Naive thymus-derived CD4-positive, alpha-beta T cell (primary cell): ENCODE measurements around the gene IQGAP2. TPM values are rescaled to one million over a fixed set of nuclear protein-coding genes. Genes with fewer than 3 reads are reported as not detected.

Experiments
- ATAC-seq: fragments of 150-1000 bp; cut with Tn5 transposase; 2 replicates; pipeline ENCODE4 v1.10.0; 2021; ENCODE audit warnings: mild to moderate bottlenecking, moderate library complexity
- CTCF ChIA-PET: fragments of 350-600 bp; sonication (Branson Sonifier 250); formaldehyde crosslinking; loops from one replicate; lab custom pipeline; 2021; ENCODE audit warnings: antibody characterized with exemption; lab: Charles Lee
- POLR2A ChIA-PET: fragments of 350-600 bp; sonication (Branson Sonifier 250); formaldehyde crosslinking; loops from one replicate; lab custom pipeline; 2021; ENCODE audit warnings: antibody characterized with exemption, inconsistent platforms; lab: Charles Lee
- DNase-seq, 9 donors: peaks; one replicate each; pipeline versions ENCODE4 v3.0.0 to v3.0.0-alpha.2; 2020 to 2022; ENCODE audit warnings: mixed read lengths in 1 of 9
- H3K27ac ChIP-seq: one replicate; pipeline ENCODE4 v1.7.0; 2013; ENCODE audit warnings: mild to moderate bottlenecking, low read depth, low read length, moderate library complexity
- H3K27me3 ChIP-seq, 2 donors: one replicate each; pipeline ENCODE4 v1.7.0; 2013; ENCODE audit warnings: low read length in 2 of 2, mild to moderate bottlenecking in 2 of 2, moderate library complexity in 2 of 2; ENCODE audit not compliant: control insufficient read depth in 2 of 2, insufficient read depth in 2 of 2
- H3K36me3 ChIP-seq, 3 experiments: 1 replicate in 2 of 3; 2 replicates in 1 of 3; pipeline ENCODE4 v1.7.0; 2013; ENCODE audit warnings: low read length in 3 of 3, mild to moderate bottlenecking in 3 of 3, moderate library complexity in 1 of 3; ENCODE audit not compliant: insufficient read depth in 3 of 3, control insufficient read depth in 2 of 3
- H3K4me1 ChIP-seq, 2 donors: one replicate each; pipeline ENCODE4 v1.7.0; 2013; ENCODE audit warnings: low read length in 2 of 2, mild to moderate bottlenecking in 2 of 2, moderate library complexity in 1 of 2; ENCODE audit not compliant: control insufficient read depth in 2 of 2, insufficient read depth in 2 of 2
- H3K4me3 ChIP-seq: 2 replicates; pipeline ENCODE4 v1.7.0; 2013; ENCODE audit warnings: mild to moderate bottlenecking, low read length
- H3K9me3 ChIP-seq, 3 experiments: 1 replicate in 2 of 3; 2 replicates in 1 of 3; pipeline ENCODE4 v1.7.0; 2013; ENCODE audit warnings: low read length in 3 of 3; ENCODE audit not compliant: control insufficient read depth in 2 of 3
- H3K27ac Mint-ChIP-seq, 9 donors: one replicate each; pipeline ENCODE4 v1.8.0; 2020 to 2022; ENCODE audit warnings: mixed read lengths in 9 of 9, mild to moderate bottlenecking in 8 of 9, moderate library complexity in 5 of 9, inconsistent platforms in 2 of 9
- H3K27me3 Mint-ChIP-seq, 5 donors: one replicate each; pipeline ENCODE4 v1.8.0; 2021 to 2022; ENCODE audit warnings: mixed read lengths in 5 of 5, mild to moderate bottlenecking in 1 of 5
- H3K36me3 Mint-ChIP-seq, 5 donors: one replicate each; pipeline ENCODE4 v1.8.0; 2020 to 2022; ENCODE audit warnings: mixed read lengths in 5 of 5, mild to moderate bottlenecking in 3 of 5, inconsistent platforms in 1 of 5
- H3K4me1 Mint-ChIP-seq, 7 donors: one replicate each; pipeline ENCODE4 v1.8.0; 2020 to 2022; ENCODE audit warnings: mixed read lengths in 7 of 7, mild to moderate bottlenecking in 3 of 7, inconsistent platforms in 1 of 7
- H3K4me3 Mint-ChIP-seq, 10 donors: one replicate each; pipeline ENCODE4 v1.8.0; 2020 to 2022; ENCODE audit warnings: mild to moderate bottlenecking in 10 of 10, mixed read lengths in 10 of 10, moderate library complexity in 6 of 10, inconsistent platforms in 2 of 10
- H3K9me3 Mint-ChIP-seq, 11 donors: one replicate each; pipeline ENCODE4 v1.8.0; 2020 to 2022; ENCODE audit warnings: mixed read lengths in 11 of 11, mild to moderate bottlenecking in 4 of 11, inconsistent platforms in 1 of 11, moderate library complexity in 1 of 11
- intact Hi-C, 2 donors: fragments of 100-400 bp; cut with micrococcal nuclease; formaldehyde crosslinking; loops; one replicate each; pipeline ENCODE4 v1.15.1; 2023
- polyA plus RNA-seq, 2 donors: library from polyadenylated mRNA; unstranded; fragments of 300-500 nt; fragmentation: Illumina TruSeq; gene quantifications; one replicate each; pipeline ENCODE4 v1.2.3, GENCODE V29; 2021
- total RNA-seq, 6 experiments: library from RNA in 5 of 6; stranded (reverse) in 5 of 6; gene quantifications; 1 replicate in 5 of 6; 2 replicates in 1 of 6; pipeline ENCODE4 v1.2.3 and lab custom pipeline; 2021 to 2026

The IQGAP2 gene
- total and polyA plus RNA-seq, 7 experiments from 2014 or later, result 19.0 to 114 (median 86.3) TPM

DNA sequence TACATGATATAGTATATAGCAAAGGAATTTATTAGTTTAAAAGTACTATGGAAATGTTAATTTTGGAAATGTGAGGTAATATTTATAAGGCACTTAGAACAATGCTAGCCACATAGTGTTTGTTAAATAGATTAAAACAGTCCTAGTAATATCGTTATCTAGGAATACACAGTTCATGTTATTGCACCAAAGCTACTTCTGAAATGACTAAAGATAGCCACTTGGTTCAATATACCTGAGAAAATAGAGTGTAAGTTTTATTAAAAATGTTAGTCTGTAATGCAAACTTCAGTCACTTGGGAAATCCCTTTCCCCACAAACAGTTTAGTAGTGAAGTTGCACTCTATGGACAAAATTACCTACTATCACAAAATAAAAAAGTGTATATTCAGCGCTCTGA is 297.5 kb downstream of the IQGAP2 start:
- H3K36me3 Mint-ChIP-seq, result peaks cover 17 to 58% (median 47%) of the 10 kb centered on the region in 5 donors
- peaks cover 0 to 1% (median 0%) of the 10 kb centered on the region in 11 donors for H3K9me3 Mint-ChIP-seq
- no peaks in the 10 kb centered on the region for H3K4me1 ChIP-seq
- no peak overlapping the region for H3K27ac ChIP-seq
- H3K27me3 ChIP-seq, result no peaks in the 10 kb centered on the region
- H3K36me3 ChIP-seq, result peaks cover 0 to 56% (median 16%) of the 10 kb centered on the region in 3 experiments
- ChIA-PET CTCF (no interaction called here), POLR2A (no interaction called here)
- intact Hi-C loops, result no loop called here
- no peak overlapping the region for H3K4me3 ChIP-seq
- H3K9me3 ChIP-seq, result no peaks in the 10 kb centered on the region
- H3K4me1 Mint-ChIP-seq, result peaks cover 0 to 5% (median 0%) of the 10 kb centered on the region in 7 donors
- no peak for DNase-seq
- no peaks in the 10 kb centered on the region for H3K27me3 Mint-ChIP-seq
- H3K27ac Mint-ChIP-seq, result no peak overlapping the region
- no peak overlapping the region for H3K4me3 Mint-ChIP-seq
- no peak for ATAC-seq

GRCh38 chr5:76701298-76701697 is 298.2 kb downstream of the IQGAP2 start:
- no peaks in the 10 kb centered on the region for H3K9me3 ChIP-seq
- Mint-ChIP-seq H3K4me1 (peaks cover 0 to 6% (median 0%) of the 10 kb centered on the region in 7 donors), H3K4me3 (no peak overlapping the region), H3K27ac (no peak overlapping the region), H3K36me3 (peaks cover 14 to 57% (median 47%) of the 10 kb centered on the region in 5 donors), H3K9me3 (peaks cover 0 to under 1% (median 0%) of the 10 kb centered on the region in 11 donors), H3K27me3 (no peaks in the 10 kb centered on the region)
- no peak overlapping the region for H3K4me3 ChIP-seq
- ATAC-seq (no peak), DNase-seq (no peak)
- H3K4me1 ChIP-seq, result no peaks in the 10 kb centered on the region
- CTCF ChIA-PET, result no interaction called here
- H3K27ac ChIP-seq, result no peak overlapping the region
- intact Hi-C loops, result no loop called here
- peaks cover 0 to 48% (median 16%) of the 10 kb centered on the region in 3 experiments for H3K36me3 ChIP-seq
- POLR2A ChIA-PET, result no interaction called here
- no peaks in the 10 kb centered on the region for H3K27me3 ChIP-seq

- H3K4me1 ChIP-seq, result no peaks in the 10 kb centered on the region
These were observed 300.6 kb downstream of the IQGAP2 start for GRCh38 chr5:76703707-76704106.

DNA sequence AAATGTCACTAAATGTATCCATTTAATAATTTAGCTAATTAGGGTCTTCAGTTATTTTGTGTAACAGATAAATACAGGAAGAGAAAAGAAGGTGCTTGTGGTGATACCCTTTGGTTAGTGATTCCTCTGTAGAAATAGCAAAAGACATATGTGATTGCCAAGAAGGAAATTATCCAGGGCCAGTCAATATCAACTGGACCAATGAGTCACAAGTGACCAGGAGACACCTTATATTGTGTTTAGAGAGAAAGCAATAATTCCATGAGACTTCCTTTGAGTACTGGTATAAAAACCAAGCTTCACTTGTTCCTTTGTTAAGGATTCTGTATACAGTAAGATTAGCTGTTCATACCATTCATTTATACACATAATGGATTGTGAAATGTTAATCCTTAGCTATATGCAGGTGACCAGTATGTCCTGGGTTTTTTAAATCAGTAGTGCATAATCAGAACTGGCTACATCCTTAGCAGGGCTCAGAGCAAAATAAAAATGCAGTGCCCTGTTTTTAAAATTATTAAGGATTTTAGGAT is 301.1 kb downstream of the IQGAP2 start:
- Mint-ChIP-seq H3K4me1 (peaks cover 0 to 6% (median 0%) of the 10 kb centered on the region in 7 donors), H3K27me3 (no peaks in the 10 kb centered on the region), H3K36me3 (peaks cover 11 to 60% (median 35%) of the 10 kb centered on the region in 5 donors), H3K4me3 (no peak overlapping the region), H3K27ac (no peak overlapping the region), H3K9me3 (no peaks in the 10 kb centered on the region)
- ChIA-PET POLR2A (interaction anchor here (0.7 kb wide), 1 partner anchor 15 kb away, joined by 3 read pairs; no protein-coding TSS in a partner anchor), CTCF (interaction anchor here (0.8 kb wide), 1 partner anchor 52 kb away, joined by 3 read pairs; no protein-coding TSS in a partner anchor)
- DNase-seq, result no peak
- Histone ChIP-seq H3K9me3 (no peaks in the 10 kb centered on the region), H3K27ac (no peak overlapping the region), H3K36me3 (peaks cover 0 to 38% (median 2%) of the 10 kb centered on the region in 3 experiments), H3K4me1 (no peaks in the 10 kb centered on the region), H3K27me3 (no peaks in the 10 kb centered on the region), H3K4me3 (no peak overlapping the region)
- intact Hi-C loops, result no loop called here
- ATAC-seq, result no peak

More at GRCh38 chr5:76703707-76704106, 300.6 kb downstream of the IQGAP2 start:
- Mint-ChIP-seq H3K9me3 (no peaks in the 10 kb centered on the region), H3K27ac (no peak overlapping the region), H3K27me3 (no peaks in the 10 kb centered on the region), H3K4me3 (no peak overlapping the region), H3K4me1 (peaks cover 0 to 6% (median 0%) of the 10 kb centered on the region in 7 donors), H3K36me3 (peaks cover 11 to 63% (median 39%) of the 10 kb centered on the region in 5 donors)
- Histone ChIP-seq H3K36me3 (peaks cover 0 to 41% (median 7%) of the 10 kb centered on the region in 3 experiments), H3K4me3 (no peak overlapping the region), H3K27ac (no peak overlapping the region), H3K9me3 (no peaks in the 10 kb centered on the region), H3K27me3 (no peaks in the 10 kb centered on the region)
- ChIA-PET CTCF (interaction anchor here (0.8 kb wide), 1 partner anchor 51 kb away, joined by 3 read pairs; no protein-coding TSS in a partner anchor), POLR2A (no interaction called here)
- no peak for DNase-seq
- no peak for ATAC-seq
- intact Hi-C loops, result no loop called here

DNA sequence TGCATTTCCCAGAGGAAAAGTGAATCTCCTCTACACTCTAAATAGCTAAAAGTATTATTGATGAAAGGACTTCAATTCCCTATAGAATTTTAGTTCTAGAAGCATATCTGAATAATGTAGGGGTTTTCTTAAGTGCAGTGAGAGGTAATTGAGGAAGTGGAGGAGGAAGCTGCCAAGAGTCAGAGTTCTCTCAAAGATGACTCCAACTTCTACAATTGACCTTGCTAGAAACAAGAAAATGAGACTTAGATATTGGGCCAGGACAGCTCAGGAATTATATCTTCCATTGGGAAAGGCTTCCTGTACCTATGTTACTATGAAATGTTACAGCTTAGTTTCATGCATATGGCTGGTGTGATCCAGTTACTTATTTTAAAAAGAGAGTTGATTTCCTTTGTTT is 302.5 kb downstream of the IQGAP2 start:
- Histone ChIP-seq H3K4me1 (no peaks in the 10 kb centered on the region), H3K36me3 (peaks cover 0 to 29% (median 0%) of the 10 kb centered on the region in 3 experiments), H3K27ac (no peak overlapping the region), H3K27me3 (no peaks in the 10 kb centered on the region), H3K4me3 (no peak overlapping the region), H3K9me3 (no peaks in the 10 kb centered on the region)
- H3K27me3 Mint-ChIP-seq, result no peaks in the 10 kb centered on the region
- H3K27ac Mint-ChIP-seq, result no peak overlapping the region
- H3K9me3 Mint-ChIP-seq, result no peaks in the 10 kb centered on the region
- POLR2A ChIA-PET, result no interaction called here
- intact Hi-C loops, result no loop called here
- peaks cover 11 to 52% (median 31%) of the 10 kb centered on the region in 5 donors for H3K36me3 Mint-ChIP-seq
- CTCF ChIA-PET, result interaction anchor here (0.6 kb wide), 1 partner anchor 76 kb away, joined by 3 read pairs; no protein-coding TSS in a partner anchor
- DNase-seq (no peak), ATAC-seq (no peak)
- no peak overlapping the region for H3K4me3 Mint-ChIP-seq
- H3K4me1 Mint-ChIP-seq, result peaks cover 0 to 9% (median 0%) of the 10 kb centered on the region in 7 donors

GRCh38 chr5:76709762-76710161 is 306.7 kb downstream of the IQGAP2 start:
- no peak overlapping the region for H3K27ac Mint-ChIP-seq
- Histone ChIP-seq H3K9me3 (no peaks in the 10 kb centered on the region), H3K36me3 (peaks cover 0 to 4% (median 0%) of the 10 kb centered on the region in 3 experiments), H3K4me1 (peaks cover 4 to 5% of the 10 kb centered on the region in 2 donors), H3K27ac (no peak overlapping the region), H3K4me3 (no peak overlapping the region), H3K27me3 (peaks cover 0 to 8% of the 10 kb centered on the region in 2 donors)
- ChIA-PET POLR2A (no interaction called here), CTCF (interaction anchor here (0.6 kb wide), 1 partner anchor 324 kb away, joined by 3 read pairs; no protein-coding TSS in a partner anchor)
- H3K27me3 Mint-ChIP-seq, result peaks cover 9 to 16% (median 13%) of the 10 kb centered on the region in 5 donors
- H3K9me3 Mint-ChIP-seq, result peaks cover 0 to 4% (median 0%) of the 10 kb centered on the region in 11 donors
- peaks cover 0 to 25% (median 8%) of the 10 kb centered on the region in 5 donors for H3K36me3 Mint-ChIP-seq
- H3K4me1 Mint-ChIP-seq, result peaks cover 8 to 31% (median 12%) of the 10 kb centered on the region in 7 donors
- intact Hi-C loops, result loop anchor here (5.0 to 10.0 kb wide), 3 partner anchors 145 to 305 kb away; partner anchors contain the start of genes IQGAP2 (in 1 of the 2) and S100Z (in 1 of the 2)
- DNase-seq (no peak), ATAC-seq (no peak)
- no peak overlapping the region for H3K4me3 Mint-ChIP-seq
